Measurements from ENCODE around the gene MCUB. TPM values are rescaled to one million over a fixed set of nuclear protein-coding genes. Genes with fewer than 3 reads are reported as not detected.

The MCUB gene
- total RNA-seq, 5 donors from 2014 or later (not counting 1 experiment from before 2014, with no cell fraction given), result 88.9 to 139 (median 122) TPM

DNA sequence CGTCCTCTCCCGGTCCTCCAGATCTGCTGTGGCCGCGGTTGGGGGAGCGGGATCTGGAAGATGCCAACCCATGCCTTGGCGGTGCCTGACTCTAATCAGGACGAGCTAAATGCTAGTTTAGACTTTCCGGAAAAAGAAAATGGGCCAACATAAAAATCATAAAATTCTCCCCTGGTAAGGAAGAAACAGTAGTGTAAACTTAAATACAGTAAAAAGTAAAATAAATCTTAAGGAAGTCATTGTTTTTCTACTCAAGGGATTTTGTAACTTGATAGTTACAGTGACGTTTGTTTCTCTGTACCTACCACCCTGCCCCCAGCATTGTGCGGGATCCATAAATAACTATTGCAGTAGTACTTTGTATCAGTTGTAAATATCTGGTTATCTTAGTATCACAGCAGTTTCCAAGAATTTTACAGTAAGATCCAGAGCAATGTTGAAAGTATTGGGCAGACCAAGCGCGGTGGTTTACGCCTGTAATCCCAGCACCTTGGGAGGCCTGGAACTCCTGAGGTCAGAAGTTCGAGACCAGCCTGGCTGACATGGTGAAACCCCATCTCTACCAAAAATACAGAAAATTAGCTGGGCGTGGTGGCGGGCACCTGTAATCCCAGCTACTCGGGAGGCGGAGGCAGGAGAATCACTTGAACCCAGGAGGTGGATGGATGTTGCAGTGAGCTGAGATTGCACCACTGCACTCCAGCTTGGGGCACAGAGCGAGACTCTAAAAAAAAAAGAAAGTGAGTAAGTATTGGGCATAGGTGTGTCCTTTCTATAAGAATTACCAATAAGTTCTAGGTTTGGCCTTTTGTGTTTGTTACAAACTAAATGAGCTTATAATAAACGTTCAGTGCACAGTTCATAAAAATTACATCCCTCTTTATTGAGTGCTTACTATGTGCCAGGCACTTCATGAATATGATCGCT is 170.8 kb downstream of the MCUB start:
- H3K36me3 ChIP-seq (ENCODE audit: control insufficient read depth in 2 of 2, extremely low read depth in 1 of 2, insufficient read depth in 1 of 2, low read length in 1 of 2), result no peaks in the 10 kb centered on the region
- Mint-ChIP-seq H3K27me3 (no peaks in the 10 kb centered on the region), H3K36me3 (peaks cover 11% of the 10 kb centered on the region), H3K9me3 (no peaks in the 10 kb centered on the region), H3K27ac (peak overlapping the region; percentile 73 to 85), H3K4me1 (peaks cover 22 to 33% (median 24%) of the 10 kb centered on the region in 3 donors), H3K4me3 (peak overlapping the region; percentile 81 to 87 (median 84))
- H3K27ac ChIP-seq (ENCODE audit: low read length), result peak overlapping the region; percentile 67
- 41% methylated on average over 8 of the region's 21 CpGs for WGBS (ENCODE audit: insufficient coverage)
- CTCF ChIA-PET, result interaction anchor here in 1 of 2 donors (1.1 to 3.0 kb wide), 4 partner anchors 26 to 297 kb away, joined by 4 to 10 read pairs (median 4); partner anchors contain the start of genes CASP6 and SEC24B
- peaks cover 11 to 12% of the 10 kb centered on the region in 2 experiments for H3K4me1 ChIP-seq (ENCODE audit: control insufficient read depth in 1 of 2, extremely low read depth in 1 of 2, insufficient read depth in 2 of 2, low read length in 2 of 2)
- peak overlapping the region; percentile 82 to 95 for H3K4me3 ChIP-seq (ENCODE audit: control insufficient read depth in 1 of 2, extremely low read depth in 1 of 2, low read length in 1 of 2)
- H3K27me3 ChIP-seq (replicated peaks in 1 of 2; ENCODE audit: control insufficient read depth in 2 of 2, extremely low read depth in 1 of 2, insufficient read depth in 2 of 2, low read length in 1 of 2), result no peaks in the 10 kb centered on the region
- POLR2A ChIA-PET, result interaction anchor here in 1 of 2 donors (0.9 kb wide), 1 partner anchor 30 kb away, joined by 3 read pairs; no protein-coding TSS in a partner anchor
- no peak for ATAC-seq (replicated peaks in 1 of 4)
- no peaks in the 10 kb centered on the region for H3K9me3 ChIP-seq
- no peak for DNase-seq

DNA sequence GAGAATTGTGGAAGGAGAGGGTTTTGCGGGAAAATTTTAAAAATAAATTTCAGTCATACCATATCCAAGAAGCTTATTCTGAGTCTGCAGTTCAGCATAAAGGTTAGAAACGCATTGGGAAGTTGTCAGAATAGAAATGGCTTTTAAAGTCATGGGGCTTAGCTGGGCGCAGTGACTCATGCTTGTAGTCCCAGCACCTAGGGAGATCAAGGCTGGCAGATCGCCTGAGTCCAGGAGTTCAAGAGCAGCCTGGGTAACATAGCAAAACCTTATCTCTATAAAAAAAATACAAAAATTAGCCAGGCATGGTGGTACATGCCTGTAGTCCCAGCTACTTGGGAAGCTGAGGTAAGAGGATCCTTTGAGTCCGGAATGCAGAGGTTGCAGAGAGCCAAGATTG is 173.7 kb downstream of the MCUB start:
- peaks cover 7 to 12% of the 10 kb centered on the region in 2 experiments for H3K4me1 ChIP-seq (ENCODE audit: control insufficient read depth in 1 of 2, extremely low read depth in 1 of 2, insufficient read depth in 2 of 2, low read length in 2 of 2)
- no peaks in the 10 kb centered on the region for H3K36me3 ChIP-seq (ENCODE audit: control insufficient read depth in 2 of 2, extremely low read depth in 1 of 2, insufficient read depth in 1 of 2, low read length in 1 of 2)
- Mint-ChIP-seq H3K4me1 (peaks cover 11 to 12% (median 11%) of the 10 kb centered on the region in 3 donors), H3K4me3 (no peak overlapping the region), H3K27ac (no peak overlapping the region), H3K9me3 (no peaks in the 10 kb centered on the region), H3K27me3 (peaks cover 0 to 1% of the 10 kb centered on the region in 2 donors), H3K36me3 (no peaks in the 10 kb centered on the region)
- H3K4me3 ChIP-seq (ENCODE audit: control insufficient read depth in 1 of 2, extremely low read depth in 1 of 2, low read length in 1 of 2), result no peak overlapping the region
- ChIA-PET POLR2A (no interaction called here), CTCF (no interaction called here)
- peaks cover 0 to 10% of the 10 kb centered on the region in 2 experiments for H3K27me3 ChIP-seq (replicated peaks in 1 of 2; ENCODE audit: control insufficient read depth in 2 of 2, extremely low read depth in 1 of 2, insufficient read depth in 2 of 2, low read length in 1 of 2)
- H3K9me3 ChIP-seq, result no peaks in the 10 kb centered on the region
- DNase-seq (no peak), ATAC-seq (replicated peaks in 1 of 4) (no peak)
- H3K27ac ChIP-seq (ENCODE audit: low read length), result no peak overlapping the region
- no CpG with 5 or more reads among the region's 5 CpGs for WGBS (ENCODE audit: insufficient coverage)

DNA sequence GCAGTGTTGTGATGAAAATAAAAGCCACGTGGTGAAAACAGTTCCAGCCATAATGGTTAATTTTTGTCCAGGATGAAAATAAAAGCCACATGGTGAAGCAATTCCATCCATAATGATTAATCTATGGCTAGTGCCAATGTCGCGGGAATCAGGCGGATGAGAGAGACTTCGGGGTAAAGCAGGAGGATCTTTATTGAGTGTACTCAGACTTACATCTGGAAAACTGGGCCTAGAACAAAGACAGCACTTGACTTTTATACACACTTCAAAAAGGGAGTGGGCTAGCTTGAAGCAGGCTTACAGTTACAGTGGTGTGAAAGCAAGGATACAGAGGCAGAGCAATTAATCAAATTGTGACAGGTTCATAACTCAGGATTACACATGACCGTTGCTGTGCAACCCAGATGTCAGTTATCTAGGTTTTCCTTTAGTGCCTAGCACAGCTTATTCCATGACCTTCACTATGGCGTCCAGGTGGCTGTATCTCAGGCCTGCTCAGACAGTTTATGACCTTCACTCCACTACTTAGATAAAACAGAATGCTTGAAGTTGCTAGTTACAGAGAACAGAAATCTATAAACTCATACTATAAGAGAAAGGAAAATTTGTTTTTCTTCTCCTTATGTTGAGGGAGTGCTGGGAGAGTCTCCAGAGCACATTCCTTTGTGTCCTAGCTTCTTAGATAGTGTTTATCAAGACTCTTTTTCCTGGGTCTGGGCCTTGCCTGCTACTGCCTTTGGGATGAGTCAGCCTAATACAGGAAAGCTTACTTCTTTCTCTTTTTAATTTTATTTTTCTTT is 175.7 kb downstream of the MCUB start:
- H3K4me1 Mint-ChIP-seq, result no peaks in the 10 kb centered on the region
- no peak for DNase-seq
- ChIA-PET CTCF (interaction anchor here in 1 of 2 donors (0.7 kb wide), 1 partner anchor 21 kb away, joined by 3 read pairs; no protein-coding TSS in a partner anchor), POLR2A (no interaction called here)
- peaks cover 0 to 10% of the 10 kb centered on the region in 2 experiments for H3K27me3 ChIP-seq (replicated peaks in 1 of 2; ENCODE audit: control insufficient read depth in 2 of 2, extremely low read depth in 1 of 2, insufficient read depth in 2 of 2, low read length in 1 of 2)
- no peak for ATAC-seq (replicated peaks in 1 of 4)
- no peak overlapping the region for H3K27ac ChIP-seq (ENCODE audit: low read length)
- H3K27ac Mint-ChIP-seq, result no peak overlapping the region
- no peaks in the 10 kb centered on the region for H3K36me3 ChIP-seq (ENCODE audit: control insufficient read depth in 2 of 2, extremely low read depth in 1 of 2, insufficient read depth in 1 of 2, low read length in 1 of 2)
- no peak overlapping the region for H3K4me3 Mint-ChIP-seq
- H3K4me1 ChIP-seq (ENCODE audit: control insufficient read depth in 1 of 2, extremely low read depth in 1 of 2, insufficient read depth in 2 of 2, low read length in 2 of 2), result no peaks in the 10 kb centered on the region
- no peaks in the 10 kb centered on the region for H3K9me3 Mint-ChIP-seq
- 60% methylated on average over 1 of the region's 7 CpGs for WGBS (ENCODE audit: insufficient coverage)
- no peak overlapping the region for H3K4me3 ChIP-seq (ENCODE audit: control insufficient read depth in 1 of 2, extremely low read depth in 1 of 2, low read length in 1 of 2)
- no peaks in the 10 kb centered on the region for H3K9me3 ChIP-seq
- H3K27me3 Mint-ChIP-seq, result peaks cover 0 to 1% of the 10 kb centered on the region in 2 donors
- H3K36me3 Mint-ChIP-seq, result no peaks in the 10 kb centered on the region

Other genes with a start within 250 kb of the MCUB start
- 10 to 100 TPM; 28.8 to 38.6 (median 32.6) TPM for gene SEC24B, start 126.4 kb upstream of the MCUB start, total RNA-seq
- 10 to 100 TPM; 16.8 to 23.2 (median 18.3) TPM for gene CASP6, start 143.2 kb downstream of the MCUB start, total RNA-seq
- gene PLA2G12A, start 169.8 kb downstream of the MCUB start, total RNA-seq, result 10 to 100 TPM; 11.4 to 20.6 (median 18.1) TPM
- under 1 TPM in 3 of 5 donors, not detected in 2; 0.55 to 0.92 (median 0.66) TPM for gene CFI, start 241.8 kb downstream of the MCUB start, total RNA-seq